Inflammatory macrophage treated with lipopolysaccharide for 1 hour (primary cell): ENCODE results near the gene INTS11.
A peak's percentile ranks its signal among the peaks of the same experiment; 100 is the strongest.

Experiments
- DNase-seq, 2 donors: peaks; one replicate each; pipeline ENCODE4 v3.0.0-alpha.2; 2020 to 2022

The INTS11 gene

DNA sequence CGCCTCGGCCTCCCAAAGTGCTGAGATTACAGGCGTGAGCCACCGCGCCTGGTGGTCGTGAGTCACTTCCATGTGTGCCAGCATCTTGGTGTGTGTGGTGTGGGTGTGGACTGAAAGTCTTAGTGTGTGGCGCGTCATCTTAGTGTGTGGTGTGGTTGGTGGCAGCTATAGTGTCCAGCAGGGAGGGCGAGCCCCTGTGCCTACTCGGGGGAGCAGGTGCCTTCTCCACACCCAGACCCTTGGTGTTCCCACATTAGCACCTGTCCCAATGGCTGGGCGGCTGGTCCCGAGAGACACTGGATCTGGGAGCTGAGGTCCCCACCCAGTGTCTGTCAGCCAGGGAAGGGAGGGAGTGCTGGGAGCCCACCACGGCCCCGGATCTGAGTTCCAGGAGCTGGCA lies 41.5 kb downstream of the INTS11 start:
- DNase-seq = peak in 1 of 2 donors; percentile 19

DNA sequence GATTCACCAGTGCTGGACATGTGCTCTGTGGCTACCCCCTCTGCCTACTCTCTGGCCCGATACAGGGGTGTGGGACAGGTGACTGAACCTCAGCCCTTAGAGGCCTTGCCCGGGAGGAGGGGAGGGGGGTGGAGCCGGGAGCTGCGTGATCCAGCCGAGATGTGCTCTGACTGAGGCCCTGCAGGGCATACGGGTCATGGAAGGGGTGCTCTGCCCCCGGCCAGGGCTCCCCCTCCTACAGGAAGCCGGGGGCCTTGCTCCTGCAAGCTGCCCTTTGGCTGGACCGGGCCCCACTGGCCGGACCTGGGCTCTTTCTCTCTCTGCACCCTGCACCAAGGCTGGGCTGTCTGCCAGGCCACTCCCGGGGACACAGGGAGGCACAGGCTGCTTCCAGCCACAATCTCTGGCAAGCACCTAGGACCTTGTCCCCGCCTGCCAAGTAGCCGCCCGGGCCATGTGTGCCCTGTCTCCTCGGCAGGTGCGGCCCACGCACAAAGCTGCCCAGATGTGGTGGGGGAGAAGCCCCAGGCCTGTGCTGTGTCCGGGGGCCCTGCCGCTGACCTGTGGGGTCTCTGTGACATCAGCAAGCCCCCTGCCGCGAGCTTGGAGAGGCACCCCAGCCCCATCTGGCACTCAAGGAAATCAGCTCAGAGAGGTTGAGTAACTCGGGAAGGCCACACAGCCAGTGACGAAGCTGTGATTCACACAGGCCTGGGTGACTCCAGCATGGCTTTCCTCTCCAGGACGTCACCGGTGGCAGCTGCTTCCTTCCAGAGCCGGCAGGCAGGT lies 42.7 kb downstream of the INTS11 start:
- DNase-seq = peak; percentile 32 to 47

DNA sequence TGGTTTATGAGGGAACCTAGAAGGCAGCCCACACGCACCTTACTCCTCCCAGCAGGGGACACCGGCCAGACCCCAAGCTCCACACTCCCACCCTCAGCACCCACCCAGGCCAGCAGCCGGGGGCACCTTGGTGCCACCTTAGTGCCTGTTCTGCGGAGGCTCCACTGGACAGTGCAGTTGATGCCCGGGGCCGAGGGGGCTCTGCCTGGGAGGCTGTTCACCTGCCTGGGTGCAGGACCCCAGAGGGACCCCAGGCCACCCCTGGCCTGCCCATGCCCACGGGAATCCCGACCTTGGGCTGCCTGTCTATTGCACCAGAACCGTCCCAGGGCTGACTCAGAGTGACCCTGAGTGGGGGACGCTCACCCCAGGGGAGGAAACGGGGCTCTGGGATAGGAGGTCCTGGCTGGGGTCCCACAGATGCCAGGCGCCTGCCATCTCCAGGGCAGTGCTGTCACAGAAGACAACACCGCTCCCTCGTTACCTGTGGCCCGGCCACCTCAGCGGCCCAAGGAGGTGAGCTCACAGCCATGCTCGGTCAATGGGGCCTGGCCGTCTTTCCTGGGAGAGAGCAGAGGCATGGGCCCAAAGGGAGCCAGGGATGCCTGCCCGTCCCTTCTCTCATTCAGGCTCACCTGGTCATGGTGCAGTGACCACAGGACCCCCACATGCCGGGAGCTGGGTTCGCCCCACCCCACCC lies 43.5 kb downstream of the INTS11 start:
- DNase-seq = no peak

DNA sequence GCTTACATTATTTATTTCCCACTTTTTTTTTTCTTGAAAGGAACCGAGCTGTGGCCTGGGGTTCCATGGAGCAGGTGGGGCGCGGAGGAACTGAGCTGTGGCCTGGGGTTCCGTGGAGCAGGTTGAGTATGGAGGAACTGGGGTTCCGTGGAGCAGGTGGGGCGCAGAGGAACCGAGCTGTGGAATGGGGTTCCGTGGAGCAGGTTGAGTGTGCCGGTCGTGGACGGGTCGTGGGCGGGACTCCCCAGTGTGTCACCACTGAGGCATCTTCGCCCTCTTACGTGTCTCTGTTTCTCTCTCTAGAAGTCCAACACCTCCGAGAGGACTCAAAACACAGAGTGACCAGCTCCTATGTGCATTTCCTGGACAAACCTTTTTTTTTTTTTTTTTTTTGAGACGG lies 45.4 kb downstream of the INTS11 start:
- no peak for DNase-seq

DNA sequence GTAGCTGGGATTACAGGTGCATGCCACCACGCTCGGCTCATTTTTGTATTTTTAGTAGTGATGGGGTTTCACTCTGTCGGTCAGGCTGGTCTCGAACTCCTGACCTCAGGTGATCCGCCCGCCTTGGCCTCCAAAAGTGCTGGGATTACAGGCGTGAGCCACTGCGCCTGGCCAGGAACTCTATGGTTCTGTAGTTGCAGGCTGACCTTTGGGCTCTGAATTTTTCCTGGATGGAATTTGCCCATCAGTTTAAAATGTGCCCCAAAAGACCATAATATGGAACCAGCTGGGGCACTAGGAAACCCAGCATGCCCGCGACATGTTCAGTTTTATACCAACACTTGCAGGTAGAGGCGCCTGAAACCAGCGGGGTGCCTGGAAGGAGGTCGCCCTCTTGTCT lies 45.8 kb downstream of the INTS11 start:
- DNase-seq = no peak

DNA sequence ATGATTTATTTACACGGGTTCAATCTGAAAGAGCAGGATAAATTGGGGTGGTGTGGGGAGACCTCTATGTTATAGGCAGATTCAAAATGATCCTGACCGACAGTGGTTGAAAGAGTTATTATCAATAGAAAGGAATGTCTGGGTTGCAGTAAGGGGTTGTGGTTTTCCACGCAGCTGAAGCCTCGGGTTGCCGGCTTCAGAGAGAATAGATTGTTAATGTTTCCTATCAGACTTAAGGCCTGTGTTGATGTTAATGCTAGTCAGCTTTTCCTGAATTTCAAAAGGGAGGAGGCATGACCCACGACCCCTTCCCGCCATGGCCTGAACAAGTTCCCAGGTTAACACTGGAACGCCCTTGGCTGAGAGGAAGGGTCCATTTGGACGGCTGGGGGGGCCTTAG lies 48.6 kb downstream of the INTS11 start:
- DNase-seq = no peak

DNA sequence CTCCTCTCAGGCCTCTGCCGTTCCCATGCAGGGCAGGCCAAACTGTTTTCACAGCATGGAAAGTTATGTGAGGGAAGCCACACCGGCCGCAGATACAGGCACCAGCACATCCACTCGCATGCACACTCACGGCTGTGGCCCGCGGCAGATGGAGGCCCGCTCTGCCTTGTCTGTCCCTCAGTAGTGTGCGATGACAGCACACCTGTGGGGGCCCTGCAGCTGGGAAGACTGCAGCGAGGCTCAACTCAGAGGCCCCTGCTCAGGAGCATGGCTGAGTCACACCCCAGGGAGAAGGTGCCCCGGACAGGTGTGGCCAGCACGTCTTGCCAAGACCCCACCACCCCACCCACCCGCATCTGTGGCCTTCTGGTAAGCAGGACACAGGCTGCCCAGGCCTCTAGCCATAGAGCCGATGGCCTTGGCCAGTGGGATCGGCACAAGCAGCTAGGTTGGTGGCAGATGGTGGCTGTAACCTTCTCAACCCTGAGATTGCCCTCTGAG lies 49.5 kb downstream of the INTS11 start:
- DNase-seq = no peak

GRCh38 chr1:1274299-1274930 lies 50.0 kb downstream of the INTS11 start:
- DNase-seq = no peak

GRCh38 chr1:1273512-1274298 lies 50.8 kb downstream of the INTS11 start, which contains the start of gene UBE2J2:
Gene UBE2J2, minus strand, starts transcription at chr1:1273854. Its CDS starts 5,862 bp downstream, at chr1:1267992.
- DNase-seq = peak; percentile 78 to 86

GRCh38 chr1:1273209-1273511 lies 51.3 kb downstream of the INTS11 start:
- peak in 1 of 2 donors; percentile 27 for DNase-seq

DNA sequence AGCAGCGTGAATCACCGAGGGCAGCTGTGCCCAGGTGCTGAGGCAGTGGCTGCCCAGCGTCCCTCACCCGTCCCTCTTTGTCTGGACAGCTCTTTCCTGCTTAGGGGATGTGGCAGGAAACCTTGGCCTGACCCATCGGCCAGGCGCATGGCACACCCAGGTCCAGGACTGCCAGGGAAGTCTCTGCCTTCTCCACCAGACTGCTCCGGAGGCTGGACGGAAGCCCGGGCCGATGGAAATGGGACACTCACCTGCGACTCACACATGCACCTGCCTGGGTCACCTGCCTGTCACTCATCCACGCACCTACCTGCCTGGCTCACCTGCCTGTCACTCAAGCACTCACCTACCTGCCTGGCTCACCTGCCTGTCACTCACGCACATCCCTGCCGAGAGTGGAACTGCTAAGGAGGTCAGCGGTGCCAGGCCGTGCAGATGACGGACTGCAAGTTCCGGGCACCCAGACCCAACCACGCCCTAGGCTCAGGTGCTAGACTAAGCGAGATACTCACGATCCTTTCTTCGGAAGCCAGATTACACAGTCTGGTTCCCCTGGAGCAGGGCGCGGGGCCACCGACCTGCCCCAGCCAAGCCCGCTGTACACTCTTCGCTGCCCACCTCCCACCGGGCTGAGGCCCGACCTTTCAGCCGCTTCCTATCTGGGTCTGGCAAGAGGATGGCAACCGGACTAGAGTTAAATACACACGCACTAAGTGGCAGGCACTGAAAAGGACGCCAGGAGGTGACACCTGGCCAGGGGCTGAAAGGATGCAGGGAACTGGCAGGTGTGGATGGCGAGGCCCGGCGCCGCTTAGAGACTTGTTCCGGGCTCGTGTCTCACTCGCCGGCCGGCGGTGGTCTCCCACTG lies 51.9 kb downstream of the INTS11 start:
- no peak for DNase-seq

- DNase-seq = peak in 1 of 2 donors; percentile 30
Observed at GRCh38 chr1:1270813-1271212, 53.6 kb downstream of the INTS11 start.

DNA sequence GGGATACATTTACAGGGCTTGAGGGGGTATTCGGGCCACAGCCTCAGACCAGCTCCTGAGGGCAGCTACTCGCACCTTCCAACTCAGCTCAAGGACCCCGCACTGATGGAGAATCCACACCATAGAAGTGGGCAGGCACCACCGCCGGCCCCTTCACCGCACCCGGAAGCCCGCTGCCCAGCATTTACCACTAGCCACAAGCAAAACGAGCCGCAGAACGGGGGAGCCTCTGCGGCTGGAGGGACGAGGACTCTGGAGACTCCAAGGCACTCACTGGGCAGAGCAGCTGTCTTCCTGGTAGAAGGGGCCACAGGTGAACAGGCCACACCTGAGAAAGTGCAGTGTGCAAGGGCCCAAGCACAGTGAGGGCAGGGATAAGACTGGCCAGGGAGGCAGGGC lies 56.2 kb downstream of the INTS11 start:
- no peak for DNase-seq

- no peak for DNase-seq
Observed at GRCh38 chr1:1267488-1268283, 56.8 kb downstream of the INTS11 start.

- no peak for DNase-seq
Observed at GRCh38 chr1:1264868-1265272, 59.6 kb downstream of the INTS11 start.

DNA sequence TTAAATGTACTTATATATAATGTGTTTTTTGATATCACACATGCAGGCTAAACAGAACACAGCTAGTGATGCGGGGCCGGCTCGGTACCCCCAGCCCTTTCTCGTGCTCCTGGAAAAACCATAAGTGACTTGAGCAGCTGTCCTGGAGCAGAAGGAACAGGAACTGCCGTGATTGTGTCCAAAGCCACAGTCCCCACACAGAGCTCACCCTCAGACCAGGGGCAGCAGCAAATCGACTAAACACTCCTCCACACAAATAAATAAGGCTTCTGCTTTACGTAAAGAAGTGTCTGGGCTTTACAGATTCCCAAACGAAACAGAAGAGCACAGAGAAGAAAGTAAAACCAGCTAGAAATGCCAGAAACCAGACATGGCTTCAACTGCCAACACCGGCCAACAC lies 60.4 kb downstream of the INTS11 start:
- no peak for DNase-seq

DNA sequence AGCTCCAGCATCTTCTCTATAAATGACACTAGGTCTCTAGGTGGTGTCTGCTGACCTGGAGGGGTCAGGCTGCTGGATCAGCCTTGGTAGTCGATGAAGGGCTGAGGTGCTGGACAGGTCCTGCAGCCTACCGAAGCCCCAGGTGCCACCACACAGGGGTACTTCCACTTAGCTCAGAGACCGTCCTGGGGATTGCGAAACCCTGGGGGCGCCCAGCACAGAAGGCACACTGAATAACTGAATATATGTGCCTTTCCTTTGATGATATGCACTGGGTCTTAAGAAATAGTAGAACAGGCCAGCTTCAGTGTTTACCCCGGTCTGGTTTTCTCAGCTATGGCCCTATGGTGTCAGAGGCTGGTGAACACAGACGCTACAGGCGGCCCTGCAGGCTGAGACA lies 61.7 kb downstream of the INTS11 start:
- DNase-seq = no peak

DNA sequence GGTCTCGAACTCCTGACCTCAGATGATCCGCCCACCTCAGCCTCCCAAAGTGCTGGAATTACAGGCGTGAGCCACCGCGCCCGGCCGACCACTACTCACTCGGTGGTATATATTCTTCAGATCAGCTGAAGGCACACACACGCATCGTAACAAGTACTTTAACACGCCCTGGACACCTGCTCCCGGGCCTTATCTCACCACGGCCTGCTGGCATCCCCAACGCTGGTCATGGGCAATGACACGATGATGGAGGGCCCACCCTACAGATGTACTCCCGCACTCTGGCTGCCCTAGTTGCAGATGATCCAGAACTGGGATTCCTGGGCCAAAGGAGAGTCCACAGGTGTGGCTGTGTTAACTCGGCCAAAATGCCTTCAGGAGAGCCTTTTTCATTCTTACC lies 62.4 kb downstream of the INTS11 start:
- no peak for DNase-seq
